ENCODE measurements around the gene LILRA6. TPM values are rescaled to one million over a fixed set of nuclear protein-coding genes. Genes with fewer than 3 reads are reported as not detected.
"Not testable (repeated sequence)": the region's sequence is repeated elsewhere in the genome, so short reads cannot be mapped to it uniquely, and the experiment has no call there.

Gene LILRA6
- total RNA-seq, 1 experiment from 2014 or later: 0.08 TPM

DNA sequence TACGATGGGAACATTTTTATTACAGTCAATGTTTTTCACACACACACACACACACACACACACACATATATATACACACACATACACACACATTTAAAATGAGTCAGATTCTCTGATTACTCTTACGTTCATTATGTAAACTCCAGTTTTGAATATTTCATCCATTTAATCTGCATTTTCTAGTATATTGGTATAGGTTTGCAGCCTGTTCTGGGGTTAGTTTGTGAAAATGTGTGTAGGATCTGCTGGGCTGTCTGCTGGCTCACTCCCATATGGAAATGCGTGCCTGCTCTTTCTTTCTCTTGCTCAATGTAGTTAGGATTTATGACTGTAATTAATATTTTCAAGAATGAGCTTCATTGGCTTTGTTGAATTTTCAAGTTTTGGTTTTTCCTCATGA, 31.2 kb upstream of the LILRA6 start:
- Histone ChIP-seq H3K27me3 (ENCODE audit: control insufficient read depth, insufficient read depth, low read length) (peaks cover 27% of the 10 kb centered on the region), H3K4me1 (ENCODE audit: control insufficient read depth, insufficient read depth, low read length) (no peaks in the 10 kb centered on the region), H3K27ac (ENCODE audit: low read length) (no peak overlapping the region), H3K36me3 (ENCODE audit: control insufficient read depth, insufficient read depth, low read length) (no peaks in the 10 kb centered on the region), H3K4me3 (ENCODE audit: low read depth in 2 of 2, low read length in 2 of 2) (no peak overlapping the region), H3K9me3 (ENCODE audit: control insufficient read depth, insufficient read depth, low read depth, low read length) (no peaks in the 10 kb centered on the region)
- in situ Hi-C loops (cut with HindIII; ENCODE audit: low pct_unique_long_range_greater_than_20kb, low sequenced_read_pairs): no loop called here
- TF ChIP-seq, protein P1, sequence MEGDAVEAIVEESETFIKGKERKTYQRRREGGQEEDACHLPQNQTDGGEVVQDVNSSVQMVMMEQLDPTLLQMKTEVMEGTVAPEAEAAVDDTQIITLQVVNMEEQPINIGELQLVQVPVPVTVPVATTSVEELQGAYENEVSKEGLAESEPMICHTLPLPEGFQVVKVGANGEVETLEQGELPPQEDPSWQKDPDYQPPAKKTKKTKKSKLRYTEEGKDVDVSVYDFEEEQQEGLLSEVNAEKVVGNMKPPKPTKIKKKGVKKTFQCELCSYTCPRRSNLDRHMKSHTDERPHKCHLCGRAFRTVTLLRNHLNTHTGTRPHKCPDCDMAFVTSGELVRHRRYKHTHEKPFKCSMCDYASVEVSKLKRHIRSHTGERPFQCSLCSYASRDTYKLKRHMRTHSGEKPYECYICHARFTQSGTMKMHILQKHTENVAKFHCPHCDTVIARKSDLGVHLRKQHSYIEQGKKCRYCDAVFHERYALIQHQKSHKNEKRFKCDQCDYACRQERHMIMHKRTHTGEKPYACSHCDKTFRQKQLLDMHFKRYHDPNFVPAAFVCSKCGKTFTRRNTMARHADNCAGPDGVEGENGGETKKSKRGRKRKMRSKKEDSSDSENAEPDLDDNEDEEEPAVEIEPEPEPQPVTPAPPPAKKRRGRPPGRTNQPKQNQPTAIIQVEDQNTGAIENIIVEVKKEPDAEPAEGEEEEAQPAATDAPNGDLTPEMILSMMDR (IDR thresholded peaks at IDR 0.05): no peak
- TF ChIP-seq POLR2AphosphoS5 (IDR thresholded peaks at IDR 0.05; ENCODE audit: low read depth, low read length) (no peak), TCF7L2 (IDR thresholded peaks at IDR 0.05; ENCODE audit: low read depth, low read length) (no peak), SIN3A (IDR thresholded peaks at IDR 0.05; ENCODE audit: borderline replicate concordance, insufficient read depth, low read depth, low read length) (no peak), REST (IDR thresholded peaks at IDR 0.05; ENCODE audit: insufficient read depth in 1 of 2, low read depth in 2 of 2, low read length in 1 of 2) (no peak)
- ATAC-seq: no peak
- POLR2A ChIA-PET: interaction anchor here (0.6 kb wide), 1 partner anchor 157 kb away, joined by 3 read pairs; no protein-coding TSS in a partner anchor
- CTCF ChIA-PET: no interaction called here
- intact Hi-C loops (cut with micrococcal nuclease; ENCODE audit: unreplicated experiment): no loop called here
- DNase-seq (ENCODE audit: low read depth, low spot score): no peak
- BruUV-seq (replicated peaks): no TSS peak

DNA sequence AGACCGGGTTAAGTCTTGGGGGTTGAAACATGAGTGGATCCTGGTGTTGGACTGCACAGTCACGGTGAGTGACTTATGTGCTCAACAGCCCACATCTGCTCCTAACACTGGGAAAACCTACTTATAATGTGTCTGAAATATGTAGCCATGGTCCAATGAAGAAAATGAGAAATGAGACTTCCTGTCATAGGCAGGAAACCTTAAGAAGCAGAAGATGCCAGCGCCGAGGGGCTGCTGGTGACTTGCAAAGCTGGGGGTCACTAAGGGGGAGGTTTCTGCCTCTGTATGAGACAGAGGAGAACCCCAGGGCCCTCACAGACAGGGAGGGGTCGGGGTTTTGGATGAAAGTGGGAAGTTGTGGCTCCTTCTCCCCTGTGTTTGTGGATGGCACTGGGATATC, 29.6 kb upstream of the LILRA6 start:
- H3K4me3 ChIP-seq (ENCODE audit: low read depth in 2 of 2, low read length in 2 of 2); ATAC-seq; POLR2A ChIA-PET; in situ Hi-C loops (cut with HindIII; ENCODE audit: low pct_unique_long_range_greater_than_20kb, low sequenced_read_pairs); DNase-seq (ENCODE audit: low read depth, low spot score); BruUV-seq (replicated peaks); CTCF ChIA-PET; intact Hi-C loops (cut with micrococcal nuclease; ENCODE audit: unreplicated experiment); H3K27ac ChIP-seq (ENCODE audit: low read length); H3K36me3 ChIP-seq (ENCODE audit: control insufficient read depth, insufficient read depth, low read length); H3K4me1 ChIP-seq (ENCODE audit: control insufficient read depth, insufficient read depth, low read length); H3K9me3 ChIP-seq (ENCODE audit: control insufficient read depth, insufficient read depth, low read depth, low read length): not testable (repeated sequence)
- H3K27me3 ChIP-seq (ENCODE audit: control insufficient read depth, insufficient read depth, low read length): peaks cover 39% of the 10 kb centered on the region

- H3K4me1 ChIP-seq (ENCODE audit: control insufficient read depth, insufficient read depth, low read length); H3K4me3 ChIP-seq (ENCODE audit: low read depth in 2 of 2, low read length in 2 of 2); POLR2A ChIA-PET; BruUV-seq (replicated peaks); DNase-seq (ENCODE audit: low read depth, low spot score); H3K27ac ChIP-seq (ENCODE audit: low read length); H3K36me3 ChIP-seq (ENCODE audit: control insufficient read depth, insufficient read depth, low read length); intact Hi-C loops (cut with micrococcal nuclease; ENCODE audit: unreplicated experiment); in situ Hi-C loops (cut with HindIII; ENCODE audit: low pct_unique_long_range_greater_than_20kb, low sequenced_read_pairs); CTCF ChIA-PET; H3K9me3 ChIP-seq (ENCODE audit: control insufficient read depth, insufficient read depth, low read depth, low read length): not testable (repeated sequence)
- peaks cover 39% of the 10 kb centered on the region for H3K27me3 ChIP-seq (ENCODE audit: control insufficient read depth, insufficient read depth, low read length)
- 0 out of 2 replicates have a peak, but pooled peaks have one; percentile 44 for ATAC-seq
These were observed 29.0 kb upstream of the LILRA6 start for GRCh38 chr19:54271587-54271986.
